22Rv1 (cell line): ENCODE results near the gene SLC44A4.
"Not testable (repeated sequence)": the region's sequence is repeated elsewhere in the genome, so short reads cannot be mapped to it uniquely, and the experiment has no call there.

ENCODE experiments used
- ZFX ChIP-seq: fragments of 450-650 bp; IDR thresholded peaks from 2 replicates; pipeline ENCODE4 v1.6.1; 2017; ENCODE audit warnings: antibody characterized with exemption, borderline replicate concordance
- TF ChIP-seq, protein P1 (sequence below): fragments of 450-650 bp; IDR thresholded peaks from 2 replicates; pipeline ENCODE4 v1.5.1; 2017; ENCODE audit warnings: mild to moderate bottlenecking

DNA sequence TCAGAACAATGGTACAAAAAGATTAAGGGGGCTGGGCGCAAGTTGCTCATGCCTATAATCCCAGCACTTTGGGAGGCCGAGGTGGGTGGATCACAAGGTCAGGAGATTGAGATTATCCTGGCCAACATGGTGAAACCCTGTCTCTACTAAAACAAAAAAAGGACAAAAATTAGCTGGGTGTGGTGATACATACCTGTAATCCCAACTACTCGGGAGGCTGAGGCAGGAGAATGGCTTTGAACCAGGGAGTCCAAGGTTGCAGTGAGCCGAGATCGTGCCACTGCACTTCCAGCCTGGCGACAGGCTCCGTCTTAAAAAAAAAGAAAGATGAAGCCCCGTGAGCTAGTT is 39.0 kb downstream of the SLC44A4 start:
- TF ChIP-seq, protein P1, sequence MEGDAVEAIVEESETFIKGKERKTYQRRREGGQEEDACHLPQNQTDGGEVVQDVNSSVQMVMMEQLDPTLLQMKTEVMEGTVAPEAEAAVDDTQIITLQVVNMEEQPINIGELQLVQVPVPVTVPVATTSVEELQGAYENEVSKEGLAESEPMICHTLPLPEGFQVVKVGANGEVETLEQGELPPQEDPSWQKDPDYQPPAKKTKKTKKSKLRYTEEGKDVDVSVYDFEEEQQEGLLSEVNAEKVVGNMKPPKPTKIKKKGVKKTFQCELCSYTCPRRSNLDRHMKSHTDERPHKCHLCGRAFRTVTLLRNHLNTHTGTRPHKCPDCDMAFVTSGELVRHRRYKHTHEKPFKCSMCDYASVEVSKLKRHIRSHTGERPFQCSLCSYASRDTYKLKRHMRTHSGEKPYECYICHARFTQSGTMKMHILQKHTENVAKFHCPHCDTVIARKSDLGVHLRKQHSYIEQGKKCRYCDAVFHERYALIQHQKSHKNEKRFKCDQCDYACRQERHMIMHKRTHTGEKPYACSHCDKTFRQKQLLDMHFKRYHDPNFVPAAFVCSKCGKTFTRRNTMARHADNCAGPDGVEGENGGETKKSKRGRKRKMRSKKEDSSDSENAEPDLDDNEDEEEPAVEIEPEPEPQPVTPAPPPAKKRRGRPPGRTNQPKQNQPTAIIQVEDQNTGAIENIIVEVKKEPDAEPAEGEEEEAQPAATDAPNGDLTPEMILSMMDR = not testable (repeated sequence)
- TF ChIP-seq ZFX = not testable (repeated sequence)
